Activated CD4-positive, alpha-beta T cell treated with anti-CD3 and anti-CD28 coated beads, Interleukin-2, amount 50 U/mL, for 16 hours (primary cell): Measurements from ENCODE around the gene OR56A4.

Experiments used
- DNase-seq: peaks from one replicate; pipeline ENCODE4 v3.0.0-alpha.2; 2020

OR56A4 gene

DNA sequence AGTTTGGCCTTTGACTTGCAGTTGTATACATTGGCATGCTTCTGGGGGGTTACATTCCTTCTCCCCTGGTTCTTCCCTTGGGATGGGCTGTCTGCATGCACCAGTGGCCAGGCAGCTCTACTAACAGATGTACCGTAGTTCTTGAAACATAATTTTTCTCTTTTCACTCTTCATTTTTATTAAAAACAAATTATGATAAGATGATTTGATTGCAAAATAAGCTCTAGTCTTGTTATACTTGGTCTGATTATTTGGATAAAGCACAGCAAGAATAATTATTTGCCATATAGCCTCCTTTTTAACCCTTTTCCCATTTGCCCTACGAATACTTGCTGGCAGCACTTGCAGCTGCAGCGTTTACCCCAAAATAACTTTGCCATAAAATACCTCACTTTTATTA lies 51.2 kb downstream of the OR56A4 start:
- DNase-seq = no peak
